GM19035 (cell line): Measurements from ENCODE around the gene LRSAM1.
A peak's percentile ranks its signal among the peaks of the same experiment; 100 is the strongest.

Source experiments
- ATAC-seq: cut with Tn5 transposase; IDR thresholded peaks from one replicate; pipeline ENCODE4 v1.9.1; 2021; ENCODE audit not compliant: unreplicated experiment

Gene LRSAM1

DNA sequence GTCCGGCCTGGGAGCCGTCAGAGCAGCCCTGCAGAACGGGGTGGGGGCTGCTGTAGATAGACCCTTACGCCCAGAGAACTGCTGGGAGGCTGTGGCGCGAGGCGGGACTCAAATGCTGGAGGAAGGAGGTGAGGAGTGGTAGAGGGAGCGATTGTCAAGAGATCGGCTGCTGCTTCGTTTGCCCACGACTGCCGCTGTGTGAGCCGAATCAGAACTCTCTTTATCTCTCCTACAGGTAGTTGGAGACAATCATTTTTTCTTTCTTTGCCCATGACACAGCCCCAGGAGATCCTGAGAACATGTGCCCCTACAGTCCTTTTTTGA lies 26.7 kb upstream of the LRSAM1 start:
- no peak for ATAC-seq

DNA sequence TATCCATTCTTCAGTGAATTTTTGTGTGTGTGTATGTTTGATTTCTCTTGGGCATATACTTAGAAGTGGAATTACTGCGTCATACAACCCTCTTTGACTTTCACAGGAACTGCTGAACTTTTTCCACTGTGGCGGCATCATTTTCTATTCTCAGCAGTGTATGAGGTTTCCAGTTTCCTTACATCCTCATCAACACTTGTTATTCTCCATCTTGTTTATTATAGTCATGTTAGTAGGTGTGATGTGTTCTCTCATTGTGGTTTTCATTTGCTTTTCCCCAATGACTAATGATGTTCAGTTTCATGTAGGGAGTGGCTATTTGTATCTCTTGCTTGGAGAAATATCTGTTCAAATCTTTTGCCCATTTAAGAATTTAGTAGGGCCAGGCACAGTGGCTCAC lies 24.6 kb upstream of the LRSAM1 start:
- no peak for ATAC-seq

DNA sequence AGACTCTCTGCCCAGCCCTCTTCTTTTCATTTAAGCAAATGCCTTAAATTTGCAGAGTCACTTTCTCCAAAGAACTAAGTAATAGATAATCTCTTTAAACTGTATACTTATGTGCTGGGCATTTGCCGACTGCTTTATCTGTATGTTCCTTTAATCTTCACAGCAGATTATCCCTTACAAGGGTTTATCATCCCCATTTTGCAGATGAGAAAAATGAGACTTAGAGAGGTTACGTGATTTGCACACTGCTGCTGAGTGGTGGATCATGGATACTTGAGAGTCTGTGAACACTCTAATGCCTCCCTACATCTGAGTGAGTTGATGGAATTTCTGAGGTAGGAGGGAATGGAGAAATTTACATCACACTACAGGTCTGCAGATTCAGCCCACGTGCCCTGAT lies 23.0 kb upstream of the LRSAM1 start:
- ATAC-seq, result no peak

DNA sequence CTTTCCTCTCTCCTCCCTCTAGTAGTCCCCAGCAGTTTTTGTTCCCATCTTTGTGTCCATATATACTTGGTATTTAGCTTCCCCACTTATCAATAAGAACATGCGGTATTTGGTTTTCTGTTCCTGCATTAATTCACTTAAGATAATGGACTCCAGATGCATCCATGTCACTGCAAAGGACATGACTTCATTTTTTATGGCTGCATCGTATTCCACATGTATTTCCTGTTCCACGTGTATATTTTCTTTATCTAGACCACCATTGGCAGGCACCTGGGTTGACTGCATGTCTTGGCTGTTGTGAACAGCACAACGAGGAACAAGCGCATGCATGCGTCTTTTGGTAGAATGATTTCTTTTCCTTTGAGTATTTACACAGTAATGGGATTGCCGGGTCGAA lies 20.9 kb upstream of the LRSAM1 start:
- ATAC-seq, result no peak

DNA sequence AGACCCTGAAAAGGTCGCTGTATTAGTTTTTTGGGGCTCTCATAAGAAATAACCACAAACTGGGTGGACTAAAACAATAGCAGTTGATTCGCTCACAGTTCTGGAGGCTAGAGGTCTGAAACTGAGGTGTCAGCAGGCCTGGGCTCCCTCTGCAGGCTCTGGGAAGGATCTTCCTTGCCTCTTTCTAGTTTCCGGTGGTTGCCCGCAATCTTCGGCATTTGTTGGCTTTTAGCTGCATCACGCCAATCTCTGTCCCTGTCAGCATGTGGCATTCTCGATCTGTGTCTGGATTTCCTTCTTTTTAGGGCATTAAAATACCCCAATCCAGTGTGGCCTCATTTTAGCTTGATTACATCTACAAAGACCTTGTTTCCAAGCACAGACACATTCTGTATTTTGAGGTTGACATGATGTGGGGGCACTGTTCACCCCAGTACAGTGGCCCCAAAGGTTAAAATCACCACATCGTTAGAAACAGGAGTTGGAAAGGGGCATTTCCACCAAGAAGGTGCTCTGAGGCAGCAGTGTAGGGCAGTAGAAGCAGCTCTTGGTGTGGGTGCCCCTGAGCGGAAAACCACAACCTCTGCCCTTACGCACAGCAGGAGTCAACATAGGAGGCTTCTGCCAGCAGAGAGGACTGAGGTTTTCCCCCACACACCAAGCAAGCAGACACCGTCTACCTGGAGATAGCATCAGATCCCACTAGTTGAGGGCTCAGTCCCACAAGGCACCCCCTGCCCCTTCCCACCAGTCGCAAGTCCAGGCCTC lies 13.6 kb upstream of the LRSAM1 start:
- no peak for ATAC-seq

DNA sequence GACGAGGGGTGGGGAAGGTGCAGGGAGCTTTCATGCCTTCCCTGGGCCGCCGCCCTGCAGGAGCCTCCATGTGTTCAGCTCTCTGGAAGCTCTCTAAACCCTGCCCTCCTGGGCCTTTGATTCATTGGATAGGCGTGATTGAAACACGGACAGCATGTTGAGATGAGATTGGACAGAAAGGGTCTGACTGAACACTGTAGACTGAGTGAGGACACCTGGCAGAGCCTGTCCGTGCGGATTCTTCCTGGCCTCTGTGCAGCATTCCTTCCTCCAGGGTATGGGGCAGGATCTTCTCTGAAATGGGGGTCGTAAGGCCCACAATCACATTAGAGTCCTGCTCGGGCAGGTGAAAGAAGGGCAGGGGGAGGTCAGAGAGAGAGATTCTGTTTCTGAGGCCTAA lies 12.9 kb upstream of the LRSAM1 start:
- no peak for ATAC-seq

DNA sequence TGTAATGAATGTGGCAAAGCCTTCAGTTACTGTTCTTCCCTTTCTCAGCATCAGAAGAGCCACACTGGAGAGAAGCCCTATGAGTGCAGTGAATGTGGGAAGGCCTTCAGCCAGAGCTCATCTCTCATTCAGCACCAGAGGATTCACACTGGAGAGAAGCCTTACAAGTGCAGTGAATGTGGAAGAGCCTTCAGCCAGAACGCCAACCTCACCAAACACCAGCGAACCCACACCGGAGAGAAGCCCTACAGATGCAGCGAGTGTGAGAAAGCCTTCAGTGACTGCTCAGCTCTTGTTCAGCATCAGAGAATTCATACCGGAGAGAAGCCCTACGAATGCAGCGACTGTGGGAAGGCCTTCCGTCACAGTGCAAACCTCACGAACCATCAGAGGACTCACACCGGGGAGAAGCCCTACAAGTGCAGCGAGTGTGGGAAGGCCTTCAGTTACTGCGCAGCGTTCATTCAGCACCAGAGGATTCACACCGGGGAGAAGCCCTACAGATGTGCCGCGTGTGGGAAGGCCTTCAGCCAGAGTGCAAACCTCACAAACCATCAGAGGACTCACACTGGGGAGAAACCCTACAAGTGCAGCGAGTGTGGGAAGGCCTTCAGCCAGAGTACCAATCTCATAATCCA lies 6.9 kb upstream of the LRSAM1 start:
- ATAC-seq, result no peak

DNA sequence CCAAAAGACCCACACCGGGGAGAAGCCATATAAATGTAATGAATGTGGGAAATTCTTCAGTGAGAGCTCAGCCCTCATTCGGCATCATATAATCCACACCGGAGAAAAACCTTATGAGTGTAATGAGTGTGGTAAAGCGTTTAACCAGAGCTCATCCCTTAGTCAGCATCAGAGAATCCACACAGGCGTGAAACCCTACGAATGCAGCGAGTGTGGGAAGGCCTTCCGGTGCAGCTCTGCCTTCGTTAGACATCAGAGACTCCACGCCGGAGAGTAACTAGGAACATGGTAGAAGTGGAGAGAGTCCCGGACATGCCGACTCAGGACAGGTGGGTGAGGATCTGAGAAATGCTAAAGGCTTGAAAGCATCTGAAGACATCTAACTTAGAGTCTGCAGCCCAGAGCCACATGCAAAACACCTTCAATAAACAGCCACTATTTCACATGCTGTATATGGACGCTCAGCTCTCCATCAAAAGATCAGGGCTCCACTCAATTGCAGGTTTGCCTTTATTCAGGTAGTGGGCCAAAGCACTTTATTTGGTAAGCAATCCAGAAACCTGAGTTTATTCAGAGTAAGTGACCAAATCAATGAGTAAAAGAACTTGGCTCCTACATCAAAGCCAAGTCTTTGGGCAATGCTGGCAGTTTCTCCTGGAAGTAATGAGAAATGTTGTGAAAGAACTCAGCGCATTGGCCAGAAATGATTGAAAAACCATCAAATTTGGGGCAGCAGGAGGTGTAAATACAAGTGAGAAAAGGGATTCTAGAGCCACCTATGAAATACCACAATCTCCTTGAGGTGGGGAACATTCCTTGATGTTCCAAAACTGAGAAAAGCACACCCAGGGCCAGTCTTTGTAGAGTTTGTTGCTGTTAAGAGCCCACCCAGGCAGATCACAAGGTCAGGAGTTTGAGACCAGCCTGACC lies 6.1 kb upstream of the LRSAM1 start:
- no peak for ATAC-seq

DNA sequence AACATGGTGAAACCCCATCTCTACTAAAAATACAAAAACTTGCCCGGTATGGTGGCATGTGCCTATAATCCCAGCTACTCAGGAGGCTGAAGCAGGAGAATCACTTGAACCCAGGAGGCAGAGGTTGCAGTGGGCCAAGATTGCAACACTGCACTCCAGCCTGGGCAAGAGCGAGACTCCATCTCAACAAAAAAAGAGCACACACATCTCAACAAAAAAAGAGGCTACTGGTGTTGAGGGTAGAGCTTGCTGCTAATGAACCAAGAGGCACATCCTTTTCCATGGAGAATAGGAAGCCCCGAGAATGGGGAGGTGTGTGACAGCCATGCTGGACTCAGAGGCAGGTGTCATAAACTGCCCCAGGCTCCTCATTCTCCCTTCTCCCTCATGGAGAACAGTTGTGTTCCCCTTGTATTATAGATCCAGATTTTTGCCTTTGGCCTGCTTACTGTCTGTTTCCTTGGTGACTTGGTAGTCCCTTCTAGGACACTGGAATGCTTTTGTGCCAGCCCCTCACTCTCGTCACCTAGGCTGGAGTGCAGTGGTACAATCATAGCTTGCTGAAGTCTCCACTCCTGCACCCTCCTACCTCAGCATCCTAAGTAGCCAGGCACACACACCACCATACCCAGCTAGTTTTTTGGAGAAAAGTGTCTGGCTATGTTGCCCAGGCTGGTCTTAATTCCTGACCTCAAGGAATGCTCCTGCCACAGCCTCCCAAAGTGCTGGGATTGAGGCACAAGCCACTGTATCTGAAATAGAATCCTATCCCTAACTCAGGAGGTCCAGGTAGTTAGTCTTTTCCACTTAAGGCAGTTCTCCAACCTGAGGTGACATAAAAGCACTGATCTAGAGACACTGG lies 5.2 kb upstream of the LRSAM1 start:
- no peak for ATAC-seq

DNA sequence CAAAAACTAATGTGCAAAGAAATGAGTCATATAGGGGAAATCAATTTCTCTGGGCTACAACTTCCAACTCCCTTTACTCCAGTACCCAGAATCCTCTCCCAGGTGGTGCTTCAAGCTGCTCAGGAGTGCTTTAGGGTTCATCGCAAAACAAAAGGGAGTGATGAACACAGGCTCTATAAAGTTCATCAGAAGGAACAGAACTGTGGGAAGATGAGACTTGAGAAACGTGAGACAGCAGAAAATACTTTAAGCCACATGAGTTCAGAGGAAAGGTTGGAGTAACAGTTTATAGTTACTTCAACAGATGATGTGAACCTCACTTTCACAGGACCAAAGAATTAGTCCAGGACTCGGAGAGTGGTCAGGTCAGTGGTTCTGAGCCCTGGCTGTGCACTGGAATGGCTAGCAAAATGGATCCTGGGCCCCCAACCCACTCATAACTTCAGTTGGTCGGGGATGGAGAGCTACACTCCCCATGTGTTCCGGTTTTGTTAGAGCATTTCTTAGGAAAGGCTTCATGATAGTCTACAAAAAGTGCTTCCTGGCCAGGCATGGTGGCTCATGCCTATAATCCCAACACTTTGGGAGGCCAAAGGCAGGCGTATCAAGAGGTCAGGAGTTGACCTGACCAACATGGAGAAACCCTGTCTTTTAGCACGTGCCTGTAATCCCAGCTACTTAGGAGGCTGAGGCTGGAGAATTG lies 4.4 kb upstream of the LRSAM1 start:
- ATAC-seq, result no peak

DNA sequence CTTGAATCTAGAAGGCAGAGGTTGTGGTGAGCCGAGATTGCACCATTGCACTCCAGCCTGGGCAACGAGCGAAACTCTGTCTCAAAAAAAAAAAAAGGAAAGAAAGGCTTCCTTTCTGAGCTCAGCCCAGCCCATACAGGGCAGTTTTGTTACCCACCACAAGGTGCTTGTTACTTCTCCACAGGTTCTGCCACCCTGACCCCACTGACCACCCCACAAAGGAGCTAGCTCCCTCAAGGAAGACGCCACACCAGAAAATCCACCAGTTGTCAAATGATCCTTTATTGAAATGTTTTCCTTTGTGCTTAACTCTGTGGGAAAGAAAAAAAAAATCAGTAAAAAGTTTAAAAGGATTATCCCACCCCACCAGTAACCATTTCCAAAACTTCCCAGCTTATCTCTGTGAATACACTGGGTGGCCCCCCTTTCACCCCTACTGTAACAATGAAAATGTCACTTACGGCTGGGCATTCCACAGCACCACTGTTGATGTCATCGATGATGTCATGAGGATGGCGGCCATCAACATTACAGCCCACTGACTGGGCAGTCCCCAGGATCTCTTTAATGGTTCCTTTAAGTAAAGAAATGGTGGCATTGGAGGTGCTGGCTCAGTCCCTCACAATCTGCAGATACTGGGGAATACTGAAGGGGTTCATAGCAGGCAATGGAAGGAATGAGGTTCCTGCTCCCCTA lies 3.7 kb upstream of the LRSAM1 start:
- ATAC-seq, result no peak

DNA sequence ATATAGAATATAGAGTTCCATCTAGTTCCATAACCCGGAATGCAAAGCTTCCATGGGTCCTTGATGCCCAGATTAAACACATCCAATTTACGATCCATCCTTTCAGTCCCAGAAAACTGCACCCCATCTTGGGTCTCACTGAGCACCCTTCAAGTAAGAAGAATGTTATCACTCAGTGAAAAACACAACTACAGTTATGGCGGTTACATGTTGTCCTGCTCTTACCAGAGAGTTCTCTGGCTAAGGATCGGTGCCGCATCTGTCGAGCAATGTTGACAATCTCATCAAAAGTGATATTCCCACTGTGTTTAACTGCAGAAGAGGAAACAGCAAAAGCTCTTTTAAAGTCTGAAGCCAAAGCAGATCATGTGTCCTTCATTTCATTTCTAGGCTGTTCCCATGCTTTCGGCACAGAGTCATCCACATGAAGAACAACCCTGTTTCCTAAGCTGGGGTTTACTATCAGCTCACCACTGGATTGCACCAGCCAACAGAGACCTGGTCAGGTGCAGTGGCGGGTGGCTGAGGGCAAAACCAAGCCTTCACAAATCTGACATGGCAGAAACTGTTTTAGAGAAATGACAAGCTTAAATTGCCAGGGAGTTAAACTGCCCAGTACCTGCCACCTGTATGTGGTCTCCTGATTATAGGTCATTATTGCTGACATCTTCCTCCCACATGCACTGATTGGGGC lies 3.1 kb upstream of the LRSAM1 start:
- ATAC-seq, result no peak

DNA sequence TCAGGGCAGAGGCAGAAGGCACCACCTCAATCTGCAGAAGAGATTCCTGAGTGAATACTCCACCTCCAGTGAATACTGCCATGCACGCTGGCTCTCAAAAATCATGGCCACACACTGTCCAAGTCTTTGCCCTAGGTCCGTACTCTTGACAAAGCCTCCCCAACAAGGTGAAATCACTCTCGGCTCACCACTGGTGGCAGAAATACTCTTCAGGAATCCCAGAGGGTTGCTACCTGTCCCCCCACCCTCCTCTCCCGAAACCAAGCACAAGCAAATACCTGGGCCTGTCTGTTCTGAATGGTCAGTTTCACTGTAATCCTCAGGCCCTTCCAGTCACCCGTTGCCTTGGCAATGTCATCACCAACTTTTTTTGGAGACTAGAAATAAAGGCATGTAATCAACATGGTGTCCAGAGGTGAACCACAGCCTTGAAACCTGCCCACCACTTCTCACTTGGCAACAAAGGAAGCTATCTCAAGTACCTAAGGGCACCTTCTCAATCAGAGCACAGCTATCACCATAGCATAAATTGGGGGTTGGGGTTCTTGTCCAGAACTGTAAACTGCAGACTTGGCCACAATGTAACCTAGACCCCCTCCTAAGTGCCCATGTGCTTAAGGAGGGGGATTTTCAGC lies 1.9 kb upstream of the LRSAM1 start:
- ATAC-seq, result no peak

DNA sequence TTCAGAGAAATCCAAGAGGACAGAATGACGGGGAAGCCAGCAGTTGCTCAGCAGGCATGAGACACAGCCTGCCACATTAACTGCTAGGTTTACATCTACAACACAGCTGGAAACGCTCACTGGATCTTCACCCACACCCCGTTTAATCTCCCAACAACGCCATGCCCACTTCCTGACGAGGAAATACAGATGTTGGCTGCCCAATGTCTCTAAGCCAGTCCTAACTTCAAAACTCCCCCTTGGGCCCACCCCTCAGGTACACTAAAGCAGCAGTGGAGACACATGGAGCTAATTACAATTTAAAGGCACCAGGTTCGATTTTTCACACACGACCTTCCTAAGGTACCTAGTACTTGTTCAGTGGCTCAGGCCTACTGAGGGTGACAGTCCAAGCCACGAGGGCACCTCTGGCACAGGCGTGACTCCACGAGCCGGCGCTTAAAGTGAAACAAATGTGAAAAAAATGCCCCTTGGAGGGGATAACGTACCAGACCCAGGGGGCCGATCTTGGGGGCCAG lies 1.0 kb upstream of the LRSAM1 start:
- no peak for ATAC-seq

DNA sequence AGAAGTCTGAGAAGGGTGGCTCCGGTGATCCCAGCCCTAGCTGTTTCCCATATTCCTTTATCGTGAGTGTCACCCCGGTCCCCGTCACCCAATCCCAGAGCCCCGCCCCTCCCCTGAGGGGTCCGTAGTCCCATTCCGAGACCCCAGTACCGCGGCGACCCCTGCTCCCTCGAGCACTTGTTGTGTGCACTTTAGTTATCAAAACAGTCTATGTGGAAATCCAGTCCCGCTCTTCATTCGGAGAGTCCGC lies 223 bp downstream of the LRSAM1 start:
- no peak for ATAC-seq

DNA sequence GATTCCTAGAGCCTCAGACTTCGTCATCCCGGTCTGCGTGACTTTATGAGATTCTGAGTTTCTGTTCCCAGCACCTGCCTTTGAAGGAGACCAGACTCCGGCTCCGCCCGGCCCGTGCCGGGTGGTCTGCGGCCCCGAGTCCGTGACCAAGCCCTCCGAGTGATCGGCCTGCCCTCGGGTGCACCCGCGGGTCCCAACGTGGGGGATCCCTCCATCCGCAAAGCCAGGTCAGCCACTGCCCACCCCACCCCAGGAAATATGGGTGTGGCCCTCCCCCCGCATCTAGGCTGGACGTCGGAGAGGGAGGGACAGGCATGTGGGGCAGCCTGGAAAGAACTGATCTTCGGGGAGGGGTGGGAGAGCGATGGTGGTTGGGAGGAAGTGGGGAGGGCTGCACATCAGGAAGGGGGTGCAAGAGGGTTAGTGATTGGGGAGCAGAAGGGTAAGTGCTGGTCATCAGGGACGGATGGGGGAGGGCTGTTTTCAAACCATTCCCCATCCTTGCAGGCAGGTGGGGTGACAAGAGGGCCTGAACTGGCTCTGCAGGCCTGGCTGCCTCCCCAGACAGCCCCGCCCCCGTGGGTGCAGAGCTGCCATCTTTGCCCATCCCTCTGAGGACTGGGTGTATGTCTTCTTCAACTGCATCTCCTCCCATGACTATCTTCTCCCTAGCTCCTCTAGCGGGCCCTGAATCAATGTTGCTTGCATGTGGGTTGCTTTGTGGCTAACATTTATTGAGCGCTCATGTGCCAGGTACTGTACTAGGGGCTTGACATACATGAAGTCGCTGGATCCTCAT lies 747 bp downstream of the LRSAM1 start:
- ATAC-seq, result peak; percentile 4

DNA sequence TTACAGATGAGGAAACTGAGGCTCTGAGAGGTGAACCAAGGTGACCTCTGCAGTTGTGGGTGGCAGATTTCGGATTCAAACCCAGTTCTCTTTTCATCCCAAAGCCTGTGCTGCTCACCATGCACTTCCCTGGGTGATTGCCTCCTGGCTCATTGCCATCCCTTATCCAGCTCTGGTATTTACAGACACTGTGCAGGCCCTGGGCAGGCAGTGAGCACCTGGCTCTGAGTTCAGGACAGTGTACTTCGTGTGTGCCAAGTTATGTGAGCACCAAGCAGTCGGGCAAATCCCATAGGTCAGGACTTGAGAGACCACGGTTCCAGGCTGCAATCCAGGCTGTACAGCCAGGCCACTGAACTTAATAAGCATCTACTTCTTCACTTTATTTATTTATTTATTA lies 1.4 kb downstream of the LRSAM1 start:
- no peak for ATAC-seq
